Activated CD4-positive, alpha-beta T cell treated with anti-CD3 and anti-CD28 coated beads for 48 hours (primary cell): Measurements from ENCODE around the gene CRACDL.

Source experiments
- DNase-seq: peaks from one replicate; pipeline ENCODE4 v3.0.0-alpha.2; 2020

CRACDL gene

GRCh38 chr2:98822301-98823164, 113.5 kb downstream of the CRACDL start:
- DNase-seq: peak; percentile 77

GRCh38 chr2:98821629-98822135, 114.3 kb downstream of the CRACDL start:
- DNase-seq: no peak

GRCh38 chr2:98819231-98819766, 116.7 kb downstream of the CRACDL start:
- no peak for DNase-seq

GRCh38 chr2:98818164-98818563, 117.9 kb downstream of the CRACDL start:
- no peak for DNase-seq

GRCh38 chr2:98816281-98816680, 119.7 kb downstream of the CRACDL start:
- DNase-seq: no peak

- no peak for DNase-seq
These were observed 120.2 kb downstream of the CRACDL start for GRCh38 chr2:98815795-98816194.

- DNase-seq: no peak
These were observed 124.3 kb downstream of the CRACDL start for GRCh38 chr2:98811766-98812165.

GRCh38 chr2:98810588-98810928, 125.5 kb downstream of the CRACDL start:
- DNase-seq: no peak

GRCh38 chr2:98809878-98810587, 126.0 kb downstream of the CRACDL start:
- DNase-seq: no peak

GRCh38 chr2:98809116-98809515, 126.9 kb downstream of the CRACDL start:
- DNase-seq: no peak

- DNase-seq: no peak
These were observed 127.5 kb downstream of the CRACDL start for GRCh38 chr2:98808546-98808945.

GRCh38 chr2:98807929-98808328, 128.1 kb downstream of the CRACDL start:
- DNase-seq: no peak

GRCh38 chr2:98807221-98807620, 128.8 kb downstream of the CRACDL start:
- DNase-seq: no peak

- DNase-seq: no peak
These were observed 129.8 kb downstream of the CRACDL start for GRCh38 chr2:98806236-98806697.

- no peak for DNase-seq
These were observed 130.4 kb downstream of the CRACDL start for GRCh38 chr2:98805412-98806171.

- DNase-seq: no peak
These were observed 131.3 kb downstream of the CRACDL start for GRCh38 chr2:98804736-98805135.

GRCh38 chr2:98804265-98804650, 131.8 kb downstream of the CRACDL start:
- no peak for DNase-seq

- no peak for DNase-seq
These were observed 132.4 kb downstream of the CRACDL start for GRCh38 chr2:98803405-98804264.

- no peak for DNase-seq
These were observed 133.7 kb downstream of the CRACDL start for GRCh38 chr2:98802344-98802743.

- DNase-seq: no peak
These were observed 134.1 kb downstream of the CRACDL start for GRCh38 chr2:98801921-98802321.

GRCh38 chr2:98801286-98801685, 134.7 kb downstream of the CRACDL start:
- no peak for DNase-seq
